Renal pelvis (tissue), 4 donors: ENCODE measurements around the gene ADRA2B. TPM values are rescaled to one million over a fixed set of nuclear protein-coding genes. Genes with fewer than 3 reads are reported as not detected.
"Not testable (repeated sequence)": the region's sequence is repeated elsewhere in the genome, so short reads cannot be mapped to it uniquely, and the experiment has no call there.

Experiments used
- DNase-seq: peaks from one replicate; pipeline ENCODE4 v3.0.0-alpha.2; 2013
- polyA plus RNA-seq, 3 donors: library from polyadenylated mRNA; unstranded; fragments of 120-200 nt; gene quantifications; one replicate each; pipeline ENCODE4 v1.2.1, GENCODE V29; 2013; ENCODE audit not compliant: insufficient read length in 3 of 3

Gene ADRA2B
- polyA plus RNA-seq, 3 donors = 3.9 to 5.9 (median 5.3) TPM

DNA sequence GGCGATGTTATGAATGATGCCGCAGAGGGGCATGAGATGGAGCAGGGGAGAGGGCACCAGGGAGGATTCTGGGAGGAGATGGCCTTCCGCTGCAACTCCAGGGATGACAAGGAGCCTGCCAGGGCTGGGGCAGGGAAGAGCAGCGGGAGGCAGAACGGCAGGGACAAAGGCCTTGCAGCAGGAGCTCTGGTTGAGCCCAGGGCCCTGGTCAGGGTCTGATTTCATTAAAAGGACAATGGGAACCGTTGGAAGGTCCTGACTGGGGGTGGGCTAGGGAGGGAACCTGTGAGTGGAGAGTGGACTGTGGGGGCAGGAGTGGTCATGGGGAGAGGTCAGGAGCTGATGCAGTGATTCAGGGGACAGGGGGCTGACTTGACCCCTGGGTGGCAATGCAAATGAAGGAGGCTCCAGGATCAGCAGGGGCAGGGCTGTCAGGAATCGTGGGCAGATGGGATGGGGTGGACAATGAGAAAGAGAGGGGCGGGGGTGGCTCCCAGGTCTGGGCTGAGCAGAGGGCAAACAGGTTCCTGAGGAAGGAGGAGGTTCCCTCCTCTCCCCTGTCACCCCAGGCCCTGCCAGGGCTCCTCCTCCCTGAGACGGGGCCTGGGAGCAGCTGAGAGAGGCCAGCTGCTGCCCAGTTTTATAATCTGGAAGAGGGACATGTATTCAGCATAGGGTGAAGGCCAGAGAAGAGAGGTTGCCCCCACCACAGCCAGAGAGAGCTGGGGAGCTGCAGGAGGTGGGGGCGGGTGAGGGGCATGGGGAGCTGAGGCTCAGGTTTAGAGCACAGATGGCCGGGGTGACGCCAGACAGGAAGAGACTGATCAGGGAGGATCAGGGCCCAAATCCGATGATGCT lies 36.2 kb upstream of the ADRA2B start:
- no peak for DNase-seq

DNA sequence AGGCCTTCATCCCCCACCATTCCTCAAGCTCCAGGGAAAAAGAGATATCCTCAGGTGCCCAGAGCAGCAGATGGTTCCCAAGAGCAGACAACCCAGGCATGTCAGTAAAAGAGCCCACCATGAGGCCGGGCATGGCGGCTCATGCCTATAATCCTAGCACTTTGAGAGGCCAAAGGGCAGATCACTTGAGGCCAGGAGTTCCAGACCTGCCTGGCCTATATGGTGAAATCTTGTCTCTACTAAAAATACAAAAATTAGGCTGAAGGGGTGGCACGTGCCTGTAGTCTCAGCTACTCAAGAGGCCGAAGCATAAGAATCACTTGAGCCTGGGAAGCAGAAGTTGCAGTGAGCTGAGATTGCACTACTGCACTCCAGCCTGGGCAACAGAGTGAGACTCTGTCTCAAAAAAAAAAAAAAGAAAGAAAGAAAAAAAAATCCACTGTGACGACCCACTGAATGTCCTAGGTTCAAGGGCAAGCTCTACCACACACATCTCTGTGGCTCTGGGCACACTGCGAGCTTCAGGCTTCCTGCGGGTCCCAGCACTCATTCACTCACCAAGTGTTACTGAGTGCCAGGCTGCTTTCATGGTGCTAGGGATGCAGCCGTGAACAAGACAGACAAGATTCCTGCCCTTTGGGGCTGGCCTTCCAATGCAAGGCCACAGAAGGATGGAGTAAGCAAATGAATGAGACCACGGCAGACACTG lies 35.4 kb upstream of the ADRA2B start:
- DNase-seq = no peak

DNA sequence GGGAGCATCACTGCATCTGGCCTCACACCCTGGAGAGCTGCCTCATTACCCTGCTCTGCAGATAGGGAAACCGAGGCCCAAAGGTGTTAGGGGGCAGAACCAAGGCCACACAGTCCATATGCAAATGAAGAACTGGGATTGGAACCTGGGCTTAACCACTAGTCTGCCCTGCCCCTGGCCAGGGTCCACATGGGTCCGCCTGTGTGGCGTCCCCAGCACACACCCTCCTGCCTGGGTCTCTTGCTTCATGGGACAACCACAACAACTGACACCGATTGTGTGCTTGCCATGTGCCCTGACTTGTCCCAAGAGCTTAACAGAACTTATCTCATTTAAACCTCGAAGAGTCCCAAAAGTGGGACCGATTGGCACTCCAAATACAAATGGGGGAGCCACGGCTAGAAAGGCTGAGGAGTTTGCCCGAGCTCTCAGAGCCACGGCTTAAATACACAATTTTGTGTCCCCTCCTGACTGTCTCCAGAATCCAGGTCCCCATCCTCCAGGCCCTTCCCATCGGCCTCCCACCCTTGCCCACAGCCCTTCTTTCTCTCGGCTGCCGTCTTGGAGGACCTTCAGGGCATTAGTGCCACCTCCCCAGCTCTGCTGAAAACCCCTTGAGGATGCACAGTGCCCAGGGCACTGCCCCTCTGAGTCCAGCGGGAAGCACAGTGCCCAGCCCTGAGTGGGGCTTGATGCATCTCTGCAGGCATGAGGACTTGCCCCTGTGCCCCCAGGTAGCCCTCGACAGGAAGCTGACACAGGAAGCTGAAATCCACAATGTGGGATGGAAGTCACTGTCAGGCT lies 34.6 kb upstream of the ADRA2B start:
- DNase-seq = no peak

DNA sequence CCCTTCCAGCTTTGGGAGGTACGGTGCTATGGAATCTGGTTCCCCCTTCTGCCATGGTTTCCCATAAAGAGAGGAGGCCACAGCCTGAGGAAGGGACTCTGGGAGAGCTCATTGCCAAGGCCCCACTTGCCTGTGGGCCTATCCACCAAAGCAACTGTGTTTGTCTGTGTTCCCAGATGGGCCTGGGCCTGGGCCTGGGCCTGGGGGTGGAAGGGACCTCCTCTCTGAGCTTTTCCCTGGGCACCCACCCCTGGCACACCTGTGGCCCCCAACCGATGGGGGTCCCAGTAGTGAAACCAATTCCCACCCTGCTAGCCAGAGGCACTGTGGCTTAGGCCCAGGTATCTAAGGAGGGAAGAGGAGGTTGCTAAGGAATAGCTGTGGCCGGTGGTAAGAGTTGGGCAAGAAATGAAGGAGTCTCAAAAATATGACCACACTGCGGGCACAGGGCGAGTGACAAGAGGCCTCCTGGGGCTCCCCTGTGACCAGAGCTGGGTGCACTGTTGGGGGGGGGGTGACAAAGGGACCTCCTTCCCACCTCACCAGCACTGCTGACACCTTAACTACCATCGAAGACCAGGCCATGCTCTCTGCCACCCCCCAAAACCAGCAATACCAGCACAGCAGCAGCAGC lies 33.8 kb upstream of the ADRA2B start:
- DNase-seq = no peak

DNA sequence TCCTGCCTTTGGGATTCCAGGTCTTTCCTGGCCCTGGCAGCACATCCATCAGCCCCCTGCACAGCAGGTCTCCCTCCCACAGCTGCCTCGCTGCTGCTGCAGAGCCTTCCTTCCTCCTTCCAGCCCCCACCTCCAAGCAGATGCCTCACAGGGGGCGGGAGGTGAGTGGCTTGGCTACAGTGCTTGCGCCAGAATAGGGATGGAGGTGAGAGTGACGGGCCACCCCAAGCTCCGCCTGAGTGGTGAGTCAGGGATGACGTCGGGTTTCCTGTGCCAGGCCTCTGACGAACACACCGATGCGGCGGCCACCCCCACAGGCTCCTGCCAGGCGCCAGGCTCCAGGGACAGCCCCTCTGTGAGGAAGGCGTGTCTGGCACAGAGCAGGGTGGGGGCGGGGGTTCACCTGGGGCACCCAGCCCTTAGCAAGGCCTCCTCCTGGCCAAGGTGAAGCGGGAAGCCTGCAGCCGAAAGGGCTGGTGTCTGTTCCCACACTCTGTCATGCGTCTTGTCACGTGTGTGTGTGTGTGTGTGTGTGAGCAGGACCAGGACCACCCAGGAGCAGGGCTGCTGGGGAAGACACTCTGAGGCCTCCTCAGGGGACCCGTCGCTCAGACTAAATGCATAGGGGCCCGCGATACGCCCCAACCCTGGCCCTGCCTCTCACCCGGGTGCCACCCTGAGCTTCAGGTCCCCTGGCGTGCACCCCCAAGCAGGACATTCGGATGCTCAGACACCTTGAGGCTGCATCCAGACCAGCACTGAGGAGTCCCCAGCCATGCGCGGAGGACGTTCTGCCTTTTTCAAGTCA lies 32.2 kb upstream of the ADRA2B start:
- DNase-seq = peak; percentile 80

DNA sequence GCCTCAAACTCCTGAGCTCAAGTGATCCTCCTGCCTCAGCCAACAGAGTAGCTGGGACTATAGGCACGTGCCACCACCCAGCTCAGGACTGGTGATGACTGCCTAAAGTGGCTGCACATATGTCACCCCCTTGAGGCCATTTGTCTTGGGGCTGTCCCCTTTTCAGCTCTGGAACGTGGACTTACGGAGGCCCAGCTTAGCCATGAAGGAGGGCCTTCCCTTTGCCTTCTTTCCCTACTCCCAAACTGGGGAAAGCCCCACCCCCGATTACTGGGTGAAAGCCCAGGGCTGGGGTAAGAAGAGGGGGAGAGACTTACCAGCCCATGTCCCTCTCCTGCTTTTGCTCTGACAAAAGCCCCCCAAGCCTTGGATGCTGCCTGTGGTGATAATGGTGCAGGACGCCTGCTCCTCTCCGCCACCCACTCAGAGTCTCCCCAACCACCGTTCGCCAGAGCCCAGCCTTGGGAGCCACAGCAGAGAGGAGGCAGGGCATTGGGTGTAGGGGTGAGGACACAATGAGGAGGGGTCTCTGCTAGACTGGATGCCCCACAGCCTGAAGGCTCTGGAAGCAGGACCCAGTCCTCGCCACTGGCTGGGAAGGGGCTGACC lies 31.3 kb upstream of the ADRA2B start:
- DNase-seq = no peak

DNA sequence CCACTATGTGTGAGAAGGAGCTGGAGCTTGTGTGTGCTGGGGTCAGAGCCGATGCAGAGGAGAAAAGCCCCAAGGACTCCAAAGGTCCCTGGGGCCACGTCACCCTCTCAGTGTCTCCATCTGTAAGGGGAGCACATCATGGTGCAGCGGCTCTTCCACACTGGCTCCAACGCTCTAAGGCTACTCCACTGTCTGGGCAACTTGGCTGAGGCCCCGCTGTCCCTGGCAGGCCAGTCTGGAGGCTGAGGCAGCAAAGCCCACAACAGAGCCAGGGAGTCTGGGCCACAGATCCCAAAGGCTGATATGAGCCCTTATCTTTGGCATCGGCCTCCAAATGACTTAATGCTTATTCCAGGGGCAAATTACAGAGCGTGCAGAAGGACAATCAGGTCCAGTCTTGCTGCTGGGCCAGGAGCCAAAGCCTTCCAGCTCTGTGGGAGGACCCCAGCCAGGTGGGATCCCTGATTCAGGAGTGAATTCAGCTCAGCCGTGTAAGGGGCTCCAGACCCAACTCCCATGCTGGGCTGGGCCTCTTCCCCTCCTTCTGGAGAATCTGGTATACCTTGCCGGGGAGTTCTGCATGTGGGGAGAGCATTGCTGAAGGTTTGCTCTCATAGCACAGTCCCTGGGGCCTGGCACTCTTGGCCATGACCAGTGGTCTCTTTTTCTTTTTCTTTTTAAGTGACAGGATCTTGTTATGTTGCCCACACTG lies 30.7 kb upstream of the ADRA2B start:
- DNase-seq = no peak

DNA sequence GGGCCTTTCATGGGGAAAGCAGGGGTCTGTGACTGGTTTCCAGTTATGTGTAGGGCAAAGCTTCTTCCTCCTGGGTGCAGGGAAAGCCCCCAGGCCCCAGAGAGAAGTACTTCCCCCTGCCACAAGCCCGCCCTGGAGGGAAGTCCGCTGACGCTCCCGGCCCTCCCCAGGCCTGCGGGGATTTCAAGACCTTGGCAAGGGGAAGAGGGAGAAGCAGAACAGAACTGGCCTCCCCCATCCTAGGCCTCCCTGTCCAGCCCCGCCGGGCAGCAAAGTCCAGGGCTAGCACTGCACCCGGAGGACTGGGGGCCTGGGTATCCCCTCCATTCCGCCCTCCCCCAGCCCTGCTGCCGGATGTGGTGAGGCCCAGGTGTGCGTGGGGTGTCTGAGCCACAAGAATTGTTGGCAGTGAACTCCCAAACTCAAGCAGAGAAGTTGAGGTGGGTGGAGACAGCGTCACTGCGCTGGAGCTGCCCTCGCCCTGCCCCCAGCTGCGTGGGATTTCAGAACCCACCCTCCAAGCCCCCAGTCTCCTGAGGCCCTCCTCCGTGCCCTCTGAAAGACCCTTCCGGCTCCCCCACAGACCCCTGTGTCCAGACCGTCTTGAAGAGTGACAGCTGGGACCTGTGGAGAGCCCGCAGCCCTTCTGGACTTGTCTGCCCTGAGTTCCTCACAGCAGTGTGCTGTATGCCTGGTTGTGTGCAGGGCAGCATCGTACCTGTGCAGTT lies 29.9 kb upstream of the ADRA2B start:
- DNase-seq = no peak

DNA sequence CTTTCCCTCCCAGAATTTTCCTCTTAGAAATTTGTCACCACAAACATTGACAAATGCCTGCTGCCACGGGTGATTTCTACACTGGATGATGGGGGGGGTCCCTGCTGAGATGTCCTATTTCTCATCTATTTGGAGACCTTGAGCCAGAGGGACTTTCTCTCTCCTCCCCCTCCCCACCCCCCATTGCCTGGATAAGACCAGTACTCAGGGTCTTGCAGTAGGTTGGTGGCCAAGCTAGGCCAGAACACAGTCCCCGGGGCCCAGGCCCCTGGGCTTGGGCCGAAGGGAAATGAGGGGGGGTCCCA lies 29.4 kb upstream of the ADRA2B start:
- DNase-seq = no peak

DNA sequence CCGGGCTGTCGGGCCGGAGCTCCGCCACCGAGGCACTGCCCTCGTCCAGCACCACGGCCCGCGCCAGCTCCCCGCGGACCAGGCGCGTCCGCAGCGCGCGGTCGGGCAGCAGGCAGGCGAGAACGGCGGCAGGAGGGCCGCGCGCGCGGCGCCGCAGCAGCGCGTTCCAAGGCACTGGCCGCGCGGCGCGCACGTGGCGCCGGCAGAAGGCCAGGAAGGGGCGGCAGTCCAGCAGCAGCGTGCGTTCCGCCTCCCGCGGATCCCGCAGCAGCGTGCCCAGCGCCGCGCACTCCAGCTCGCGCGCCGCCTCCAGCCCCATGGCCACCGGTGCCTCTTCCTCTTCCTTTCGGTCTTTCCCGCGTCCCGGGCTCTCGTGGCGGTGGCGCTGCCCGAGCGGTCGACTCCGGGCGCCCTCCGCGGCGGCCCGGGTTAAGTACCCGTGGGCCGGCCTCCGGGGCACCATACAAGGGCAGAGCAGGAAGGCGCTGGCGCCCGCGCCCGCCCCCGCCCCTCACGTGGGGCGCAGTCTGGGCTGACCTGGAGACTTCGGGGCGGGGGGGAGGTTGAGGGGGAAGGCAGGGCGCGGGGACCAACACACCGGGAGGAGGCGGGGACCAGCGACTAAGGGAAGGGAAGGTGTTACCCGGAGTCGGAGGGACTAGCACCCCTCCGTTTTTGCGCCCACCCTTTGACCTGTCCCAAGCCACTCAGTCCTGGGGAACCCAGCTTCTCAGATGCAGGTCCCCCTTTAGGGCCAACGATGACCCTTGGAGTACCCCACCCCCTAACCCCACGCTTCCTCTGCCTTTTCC lies 28.9 kb upstream of the ADRA2B start, which contains the start of gene DUSP2:
DUSP2 (minus strand) TSS at position 405 of the 812 bp plus-strand sequence; CDS start at position 319, 86 bp downstream.
- no peak for DNase-seq

DNA sequence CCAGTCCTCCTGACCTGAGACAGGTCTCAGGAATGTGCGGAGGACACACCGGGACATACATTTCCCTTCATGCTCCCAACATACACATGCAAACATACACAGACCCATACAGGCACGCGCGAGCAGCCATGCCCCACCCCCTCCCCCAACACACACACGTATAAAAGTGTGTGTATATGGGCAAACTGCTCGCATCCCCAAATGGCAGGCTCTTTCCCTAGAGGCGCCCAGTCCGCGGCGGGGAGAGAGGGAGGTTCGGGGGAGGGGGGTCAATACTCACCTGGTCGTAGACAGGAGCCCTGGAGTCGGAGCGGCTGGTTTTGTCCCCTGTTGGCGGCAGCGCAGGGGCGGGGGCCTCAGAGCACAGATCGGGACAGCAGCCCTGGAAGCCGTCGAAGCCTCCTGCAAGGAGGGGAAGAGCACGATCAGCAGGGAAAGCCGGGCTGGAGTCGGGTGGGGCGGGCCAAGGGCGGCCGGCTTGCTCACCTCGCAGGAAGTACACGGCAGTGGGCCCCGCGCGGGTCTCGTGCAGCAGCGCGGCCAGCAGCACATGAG lies 28.2 kb upstream of the ADRA2B start:
- no peak for DNase-seq

DNA sequence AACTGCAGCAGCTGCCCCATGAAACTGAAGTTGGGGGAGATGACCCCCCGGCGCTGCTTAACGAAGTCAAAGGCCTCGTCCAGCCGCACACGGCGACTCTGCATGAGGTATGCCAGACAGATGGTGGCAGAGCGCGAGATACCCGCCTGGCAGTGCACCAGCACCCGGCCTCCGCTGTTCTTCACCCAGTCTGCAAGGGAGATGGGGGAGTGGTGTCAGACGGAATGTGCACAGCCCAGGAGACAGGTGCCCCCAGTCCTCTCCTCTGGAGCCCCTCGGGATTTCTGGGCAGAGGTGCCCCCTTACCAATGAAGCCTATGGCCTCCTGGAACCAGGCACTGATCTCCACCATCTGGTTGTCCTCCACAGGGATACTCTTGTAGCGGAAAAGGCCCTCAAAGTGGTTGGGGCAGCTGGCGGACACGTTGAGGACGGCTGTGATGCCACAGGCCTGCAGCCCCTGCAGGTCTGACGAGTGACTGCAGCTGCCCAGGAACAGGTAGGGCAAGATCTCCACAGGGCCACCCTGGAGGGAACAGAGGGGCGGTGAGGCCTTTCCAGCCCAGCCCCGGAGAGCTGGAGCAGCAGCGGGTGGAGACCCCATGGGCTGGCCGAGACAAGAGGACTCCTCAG lies 27.6 kb upstream of the ADRA2B start:
- DNase-seq = no peak

DNA sequence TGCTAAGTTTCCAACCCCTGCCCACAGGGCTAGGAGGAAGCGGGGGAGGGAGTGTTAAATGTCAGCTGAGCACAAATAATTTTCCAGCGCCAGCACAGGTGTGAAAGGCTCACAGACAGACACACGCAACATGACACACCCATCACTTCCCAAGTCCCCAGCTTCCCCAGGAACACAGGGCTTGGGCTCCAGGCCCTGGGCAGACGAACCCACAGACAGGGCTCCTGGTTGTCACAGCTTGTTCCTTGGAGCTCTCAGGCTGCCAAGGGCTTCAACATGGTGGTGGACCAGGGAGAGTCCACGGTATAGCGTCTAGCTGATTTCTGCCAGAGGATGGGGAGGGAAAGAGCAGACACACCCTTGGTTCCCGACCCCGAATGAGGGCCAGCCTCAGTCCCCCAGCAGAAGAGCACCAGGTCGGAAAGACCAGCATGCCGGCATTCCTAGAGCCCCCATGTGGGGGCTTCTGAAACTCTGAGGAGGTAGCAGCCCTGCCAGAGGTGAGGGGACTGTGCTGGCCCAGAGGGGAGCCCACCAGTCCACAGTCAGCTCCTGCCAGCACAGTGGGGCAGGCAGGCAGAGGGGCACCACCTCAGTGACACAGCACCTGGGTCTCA lies 27.0 kb upstream of the ADRA2B start:
- DNase-seq = no peak

DNA sequence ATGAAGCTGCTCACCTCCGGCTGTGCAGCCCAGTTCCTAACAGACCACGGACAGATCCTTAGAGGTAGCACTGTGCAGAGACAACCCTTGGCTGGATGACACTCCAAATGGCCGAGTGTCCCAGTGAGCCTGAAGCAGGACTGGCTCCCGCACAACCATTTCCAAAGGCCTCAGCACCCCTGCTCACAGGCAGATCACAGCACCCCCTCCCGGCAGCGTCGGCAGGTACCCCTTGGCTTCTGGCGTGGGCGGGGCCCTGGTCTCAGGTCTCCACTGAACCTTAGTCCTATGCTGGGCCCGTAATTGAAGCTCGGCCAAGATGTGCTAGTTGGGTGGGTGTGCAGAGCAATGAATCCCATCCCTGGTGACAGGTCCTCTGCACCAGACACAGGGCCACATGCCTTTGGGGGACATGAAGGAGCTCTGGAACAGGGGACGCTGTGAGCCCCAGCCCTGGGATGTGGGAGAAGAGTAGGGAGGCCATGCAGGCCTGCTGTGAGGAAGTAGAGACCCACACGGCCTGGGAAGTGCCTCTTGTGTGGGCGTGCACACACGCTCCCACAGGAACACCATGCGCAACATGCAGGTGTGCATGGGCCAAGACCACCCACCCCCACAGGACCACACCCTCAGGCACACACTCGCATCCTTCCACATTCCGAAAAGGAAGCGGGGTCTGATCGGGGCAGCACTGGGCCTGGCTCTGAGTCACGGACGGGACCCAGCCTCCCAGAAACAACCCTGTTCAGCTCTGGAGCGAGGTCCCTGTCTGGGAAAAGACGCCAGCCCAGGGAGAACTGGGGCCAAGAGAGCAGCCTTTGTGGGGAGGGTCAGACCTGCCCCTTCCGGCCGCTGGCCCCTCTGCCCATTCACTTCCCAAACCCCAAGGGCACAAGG lies 26.1 kb upstream of the ADRA2B start:
- DNase-seq = no peak

DNA sequence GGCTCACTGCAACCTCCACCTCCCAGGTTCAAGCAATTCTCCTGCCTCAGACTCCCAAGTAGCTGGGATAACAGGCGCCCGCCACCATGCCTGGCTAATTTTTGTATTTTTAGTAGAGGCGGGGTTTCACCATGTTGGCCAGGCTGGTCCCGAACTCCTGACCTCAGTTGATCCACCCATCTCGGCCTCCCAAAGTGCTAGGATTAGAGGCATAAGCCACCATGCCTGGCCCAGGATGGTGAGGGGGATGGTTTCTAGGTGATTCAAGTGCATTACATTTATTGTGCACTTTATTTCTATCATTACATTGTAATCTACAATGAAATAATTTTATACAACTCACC lies 25.2 kb upstream of the ADRA2B start:
- DNase-seq = not testable (repeated sequence)

DNA sequence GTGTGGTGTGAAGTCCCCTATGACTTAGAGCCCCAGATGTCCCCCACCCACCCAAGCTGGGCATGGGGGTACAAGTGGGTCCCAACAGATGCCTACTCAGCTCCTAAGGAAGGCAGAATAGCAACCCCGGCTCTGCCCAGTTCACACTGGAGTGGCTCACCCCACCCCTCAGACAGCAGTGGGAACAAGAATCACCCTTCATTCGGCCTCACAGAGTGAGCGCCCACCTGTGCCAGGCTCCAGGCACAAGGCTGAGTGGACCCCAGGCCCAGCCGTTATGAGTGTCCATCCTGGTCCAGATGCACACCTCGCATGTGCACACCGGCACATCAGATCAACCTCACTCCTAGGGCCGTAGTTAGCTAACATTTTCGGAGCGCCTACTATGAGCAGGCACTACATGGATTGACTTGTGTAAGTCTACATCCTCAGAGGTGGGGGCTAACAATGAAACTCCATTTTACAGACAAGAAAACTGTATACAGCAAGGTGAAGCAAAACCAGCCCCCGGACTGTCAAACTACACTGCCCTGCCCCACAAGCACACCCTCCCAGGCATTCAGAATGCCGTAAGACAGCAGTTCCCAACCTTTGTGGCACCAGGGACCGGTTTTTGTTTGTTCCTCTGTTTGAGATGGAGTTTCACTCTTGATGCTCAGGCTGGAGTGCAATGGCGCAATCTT lies 24.7 kb upstream of the ADRA2B start:
- no peak for DNase-seq
